Stimulated activated CD8-positive, alpha-beta memory T cell treated with anti-CD3 and anti-CD28 coated beads, Interleukin-15, amount 100 ng/mL, for 4 hours (primary cell): ENCODE results near the gene PCDH9.
"Not testable (repeated sequence)": the region's sequence is repeated elsewhere in the genome, so short reads cannot be mapped to it uniquely, and the experiment has no call there.

Experiments used
- DNase-seq, 2 donors: peaks; one replicate each; pipeline ENCODE4 v3.0.0-alpha.2; 2020; ENCODE audit warnings: low read depth in 2 of 2

Gene PCDH9

DNA sequence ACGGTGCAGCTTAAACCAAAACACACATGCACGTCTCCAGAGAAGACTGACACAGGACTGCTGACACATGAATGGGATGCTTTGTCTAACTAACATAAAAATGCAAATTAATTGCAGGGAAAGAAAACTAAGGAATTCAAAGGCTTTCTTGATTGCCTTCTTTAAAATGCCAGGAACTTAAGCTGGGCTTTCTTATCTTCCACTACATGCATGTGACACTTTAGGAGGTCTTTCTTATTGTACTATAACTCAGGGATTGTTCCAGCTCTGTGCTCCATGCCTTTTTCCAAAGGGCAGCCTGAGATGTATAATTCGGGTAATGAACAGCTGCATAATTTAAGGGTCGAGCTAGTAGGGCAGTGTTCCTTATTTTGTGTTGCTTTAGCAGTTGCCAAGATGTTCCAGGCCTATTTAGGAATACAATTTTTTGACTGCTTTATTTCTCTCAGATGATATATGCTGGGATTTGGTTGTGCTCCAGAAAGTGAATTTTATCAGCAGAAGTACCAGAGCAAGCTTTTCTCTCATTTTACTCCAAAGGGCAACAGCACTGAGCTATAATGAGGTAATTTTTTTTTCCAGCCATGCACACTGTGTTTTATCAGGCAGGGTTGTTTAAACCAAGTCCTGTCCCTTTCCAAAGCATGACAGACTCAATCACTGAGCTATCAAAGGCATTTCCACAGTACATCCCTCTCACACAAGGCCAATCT is 885.2 kb downstream of the PCDH9 start:
- no peak for DNase-seq

GRCh38 chr13:66343224-66343828 is 886.8 kb downstream of the PCDH9 start:
- no peak for DNase-seq

DNA sequence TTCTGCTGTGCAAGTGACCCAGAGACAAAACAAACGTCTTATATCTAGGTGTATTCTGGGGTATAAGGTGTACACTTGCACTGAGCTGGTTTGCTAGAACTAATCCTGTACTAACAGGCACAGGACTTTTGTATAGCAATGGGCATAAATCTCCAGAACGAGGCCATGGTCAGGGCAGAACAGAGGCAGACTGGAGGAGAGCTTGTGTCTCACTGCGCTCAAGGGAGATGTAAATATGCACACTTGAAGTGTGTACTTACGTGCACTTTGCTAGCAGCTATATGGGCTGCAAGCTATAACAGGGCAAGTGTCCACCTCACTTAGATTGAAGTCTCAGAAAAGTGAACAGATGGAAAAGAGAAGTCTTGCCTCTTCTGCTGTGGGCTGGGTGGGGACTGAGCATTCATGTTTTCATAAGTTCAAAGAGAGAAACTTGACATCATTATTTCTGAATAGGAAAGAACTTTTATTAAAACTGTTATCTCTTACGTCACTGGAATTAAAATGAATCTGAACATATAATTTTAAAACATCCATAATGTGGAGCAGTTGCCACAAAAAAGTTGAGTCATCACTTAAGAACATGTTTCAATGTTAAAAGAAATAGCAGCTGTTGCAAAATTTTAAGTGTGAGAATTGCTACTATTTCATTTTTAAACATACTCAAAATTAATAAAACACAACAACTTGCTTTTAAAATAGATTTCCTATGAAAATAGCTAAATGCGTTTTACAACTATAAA is 888.3 kb downstream of the PCDH9 start:
- no peak for DNase-seq

DNA sequence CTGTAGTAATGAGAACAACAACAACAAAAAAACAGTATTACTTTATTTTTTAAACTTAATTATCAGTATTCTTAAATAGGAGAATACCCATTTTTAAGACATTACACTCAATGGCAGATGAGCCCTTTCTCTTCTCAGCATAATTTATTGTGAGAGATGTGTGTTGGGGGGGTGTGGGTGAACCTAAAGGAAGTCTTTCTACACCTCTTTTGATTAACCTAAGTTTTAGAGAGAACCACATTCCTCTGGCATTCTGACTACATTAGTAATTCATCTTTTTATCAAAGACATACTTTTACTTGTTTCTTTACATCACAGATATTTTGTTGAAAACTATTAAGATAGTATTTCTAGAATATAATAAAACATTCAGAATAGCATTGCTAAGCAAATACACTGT is 890.9 kb downstream of the PCDH9 start:
- no peak for DNase-seq

DNA sequence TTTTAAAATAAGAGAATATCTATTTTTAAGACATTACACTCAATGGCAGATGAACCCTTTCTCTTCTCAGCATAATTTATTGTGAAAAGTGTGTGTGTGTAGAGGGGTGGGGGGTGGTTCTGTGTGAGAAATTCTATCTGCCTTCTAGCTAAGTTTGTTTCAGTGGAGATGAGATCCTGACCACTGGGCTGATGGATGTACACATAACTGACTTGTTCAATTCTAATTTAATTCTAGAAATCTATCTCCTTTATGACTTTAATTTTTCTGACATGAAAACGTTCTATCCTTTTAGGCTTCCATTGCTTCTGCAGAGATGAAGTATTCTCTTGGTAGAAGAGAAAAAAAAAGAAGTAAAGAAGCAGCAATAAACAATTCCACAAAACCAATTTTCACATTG is 891.6 kb downstream of the PCDH9 start:
- no peak for DNase-seq

DNA sequence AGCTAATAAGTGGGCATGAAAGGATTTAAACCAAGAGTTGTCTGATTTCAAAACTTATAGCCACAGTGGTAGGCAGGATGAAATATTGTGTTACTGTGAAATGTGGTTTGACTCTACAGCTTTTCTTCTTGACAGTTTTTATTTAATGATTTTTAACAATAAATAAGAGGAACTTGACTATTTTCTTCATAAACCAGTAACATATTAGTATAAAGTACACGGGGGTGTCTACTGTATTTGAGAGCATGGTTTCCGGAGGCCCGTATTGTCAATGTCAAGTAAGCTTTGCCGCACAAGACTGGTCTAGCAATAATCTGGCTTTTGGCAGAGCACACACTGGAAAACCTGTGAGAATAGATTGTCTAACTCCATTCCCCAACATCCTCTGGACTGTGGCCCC is 894.5 kb downstream of the PCDH9 start:
- DNase-seq = no peak

- no peak for DNase-seq
These were observed 900.1 kb downstream of the PCDH9 start for GRCh38 chr13:66329988-66330451.

DNA sequence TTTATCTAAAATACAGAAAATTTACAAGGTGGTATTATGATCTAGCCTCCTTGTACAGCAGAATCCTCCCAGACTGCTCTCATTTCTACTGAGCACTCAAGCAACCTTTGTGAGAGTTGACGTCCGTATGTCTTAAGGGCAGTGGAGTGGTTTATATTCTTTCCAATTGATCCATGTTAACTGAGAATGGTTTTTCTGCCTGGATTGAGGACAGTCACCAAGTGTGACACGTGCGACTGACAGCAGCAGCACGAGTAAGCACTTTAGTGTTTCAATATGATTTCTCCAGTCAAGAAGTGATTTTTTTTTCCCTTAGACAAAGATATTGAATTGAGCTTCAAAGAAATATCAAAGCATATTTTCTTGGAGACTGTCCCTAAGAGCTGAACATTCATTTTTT is 901.7 kb downstream of the PCDH9 start:
- no peak for DNase-seq

GRCh38 chr13:66323745-66324347 is 906.3 kb downstream of the PCDH9 start:
- DNase-seq = no peak

- DNase-seq = no peak
These were observed 907.2 kb downstream of the PCDH9 start for GRCh38 chr13:66322936-66323335.

DNA sequence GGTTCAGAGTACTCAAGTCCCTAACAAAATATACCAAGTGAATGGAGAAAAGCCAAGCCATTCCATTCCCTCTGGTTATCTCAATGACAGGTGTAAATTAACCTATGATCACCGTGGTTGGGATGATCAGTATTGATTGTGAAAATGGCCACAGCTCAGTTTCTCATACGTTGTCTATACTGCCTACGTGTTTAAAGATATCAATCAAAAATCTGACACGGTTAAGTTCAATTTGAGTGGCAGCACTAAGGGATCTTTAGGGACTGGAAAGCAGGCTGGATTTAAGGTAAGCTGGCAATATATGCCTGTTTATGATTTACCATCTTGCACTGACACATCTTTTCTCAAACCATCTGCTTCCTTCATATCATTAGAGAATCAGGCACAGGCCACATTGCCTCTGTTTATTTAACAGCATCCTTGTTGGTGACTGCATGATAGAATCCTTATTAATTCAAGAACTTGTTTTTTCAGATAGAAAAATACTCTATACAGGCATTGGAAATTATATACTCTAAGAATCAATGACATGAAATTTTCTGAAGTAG is 907.9 kb downstream of the PCDH9 start:
- DNase-seq = no peak

DNA sequence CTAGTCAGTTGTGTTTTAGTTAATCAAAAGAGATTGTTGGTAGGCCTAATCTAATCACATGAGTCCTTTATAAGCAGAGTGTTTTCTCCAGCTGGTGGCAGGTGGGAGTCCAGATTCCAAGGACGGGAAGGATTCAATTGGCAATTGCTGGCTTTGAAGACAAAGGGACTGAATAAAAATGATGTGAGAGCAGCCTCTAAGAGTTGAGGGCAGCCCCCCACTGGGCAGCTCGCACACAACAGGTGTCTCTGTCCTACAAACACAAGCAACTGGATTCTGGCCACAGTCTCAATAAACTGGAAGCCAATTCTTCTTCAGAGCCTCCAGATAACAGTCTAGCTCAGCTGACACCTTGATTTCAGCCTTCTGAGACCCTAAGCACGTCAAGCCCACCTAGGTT is 915.2 kb downstream of the PCDH9 start:
- DNase-seq = no peak

- DNase-seq = no peak
These were observed 916.7 kb downstream of the PCDH9 start for GRCh38 chr13:66313413-66313812.

DNA sequence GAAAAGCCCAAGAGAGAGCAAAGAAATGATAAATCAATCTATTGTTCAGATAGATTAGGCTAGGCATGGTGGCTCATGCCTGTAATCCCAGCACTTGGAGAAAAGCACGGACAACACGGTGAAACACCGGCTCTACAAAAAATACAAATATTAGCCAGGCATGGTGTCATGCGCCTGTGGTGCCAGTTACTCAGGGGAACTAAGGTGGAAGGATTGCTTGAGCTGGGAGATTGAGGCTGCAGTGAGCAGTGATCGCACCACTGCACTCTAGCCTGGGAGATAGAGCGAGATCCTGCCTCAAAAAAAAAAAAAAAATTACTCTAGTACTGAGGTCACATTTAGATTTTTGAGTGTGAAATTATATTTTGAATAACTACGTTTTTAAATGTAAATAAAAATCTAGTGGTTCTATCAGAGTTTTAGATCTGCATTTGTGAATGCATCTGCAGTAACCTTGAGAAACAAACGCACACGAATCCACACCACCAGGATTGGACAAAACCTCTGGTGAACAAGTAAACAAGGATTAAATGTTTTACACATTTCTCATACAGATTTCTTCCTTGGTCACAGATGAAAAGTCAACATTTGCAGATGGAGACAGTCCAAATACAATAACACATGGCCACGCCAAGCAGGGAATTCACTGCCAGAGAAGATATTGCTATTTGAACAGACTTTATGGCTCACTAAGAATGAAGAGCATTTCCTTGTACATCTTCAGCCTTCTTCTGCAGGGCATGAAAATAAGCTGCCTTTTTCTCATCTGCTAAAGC is 917.6 kb downstream of the PCDH9 start:
- no peak for DNase-seq

- DNase-seq = no peak
These were observed 924.0 kb downstream of the PCDH9 start for GRCh38 chr13:66305961-66306617.

- no peak for DNase-seq
These were observed 928.7 kb downstream of the PCDH9 start for GRCh38 chr13:66301482-66301881.

DNA sequence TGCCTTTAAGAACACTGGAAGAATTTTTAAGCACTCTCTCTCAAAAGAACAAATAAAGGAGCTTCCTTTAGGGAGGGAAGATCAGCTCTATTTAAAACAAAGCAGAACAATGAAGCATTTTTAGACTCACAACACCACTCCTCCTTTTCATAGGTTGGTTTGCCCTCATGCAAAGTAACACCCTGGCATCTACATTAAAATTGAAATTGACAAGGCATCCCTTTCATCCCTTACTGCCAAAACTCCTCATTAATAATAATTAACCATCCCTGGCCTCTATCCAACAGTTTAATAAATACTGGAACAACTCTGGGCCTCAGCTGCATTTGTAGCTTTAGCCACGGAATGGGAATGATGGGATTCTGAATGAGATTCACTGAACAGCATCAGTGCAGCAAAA is 929.1 kb downstream of the PCDH9 start:
- DNase-seq = no peak

GRCh38 chr13:66296875-66297274 is 933.3 kb downstream of the PCDH9 start:
- DNase-seq = no peak

DNA sequence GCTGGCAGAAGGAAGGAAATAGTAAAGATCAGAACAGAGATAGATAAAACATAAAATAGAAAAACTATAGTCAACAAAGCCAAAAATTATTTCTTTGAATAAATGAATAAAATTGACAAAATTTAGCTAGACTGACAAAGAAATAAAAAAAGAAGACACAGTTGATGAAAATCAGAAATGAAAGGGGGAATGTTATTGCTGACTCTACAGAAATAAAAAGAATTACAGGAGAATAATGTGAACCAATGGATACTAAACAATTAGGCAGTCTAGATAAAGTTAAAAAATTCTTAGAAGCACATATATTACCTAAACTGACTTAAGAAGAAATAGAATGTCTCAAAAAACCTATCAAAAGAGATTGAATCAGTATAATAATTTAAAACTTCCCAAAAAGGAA is 933.8 kb downstream of the PCDH9 start:
- no peak for DNase-seq

GRCh38 chr13:66286806-66287205 is 943.3 kb downstream of the PCDH9 start:
- not testable (repeated sequence) for DNase-seq

DNA sequence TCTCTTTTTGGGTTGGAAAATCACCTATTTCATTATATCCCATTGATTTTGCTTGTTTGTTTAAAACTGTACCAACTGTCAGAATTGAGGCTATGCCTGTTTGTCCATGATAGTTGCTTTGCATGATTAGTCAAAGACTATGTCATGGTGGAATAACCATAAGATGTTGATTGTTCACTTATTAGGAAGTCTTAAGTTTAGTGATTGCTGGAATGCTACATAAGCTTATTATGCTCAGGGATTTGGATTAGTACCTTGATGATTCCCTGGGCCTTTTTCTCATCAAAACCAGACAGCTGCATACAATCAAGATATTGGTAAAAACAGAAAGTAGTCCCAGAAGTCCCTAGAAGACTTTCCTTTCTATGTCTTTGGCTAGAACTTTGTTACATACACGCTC is 954.7 kb downstream of the PCDH9 start:
- no peak for DNase-seq
